ENCODE measurements around the gene KIF21A.

GRCh38 chr12:39359645-39360044 is 83.3 kb downstream of the KIF21A start:
- TF ChIP-seq CTCF (conservative IDR thresholded peaks at IDR 0.05; ENCODE audit: low read depth, low read length) (no peak), EZH2 (IDR thresholded peaks at IDR 0.05; ENCODE audit: borderline replicate concordance, low read depth, low read length, poor library complexity, severe bottlenecking) (no peak)
